Measurements from ENCODE around the gene FBXL7.

FBXL7 gene

DNA sequence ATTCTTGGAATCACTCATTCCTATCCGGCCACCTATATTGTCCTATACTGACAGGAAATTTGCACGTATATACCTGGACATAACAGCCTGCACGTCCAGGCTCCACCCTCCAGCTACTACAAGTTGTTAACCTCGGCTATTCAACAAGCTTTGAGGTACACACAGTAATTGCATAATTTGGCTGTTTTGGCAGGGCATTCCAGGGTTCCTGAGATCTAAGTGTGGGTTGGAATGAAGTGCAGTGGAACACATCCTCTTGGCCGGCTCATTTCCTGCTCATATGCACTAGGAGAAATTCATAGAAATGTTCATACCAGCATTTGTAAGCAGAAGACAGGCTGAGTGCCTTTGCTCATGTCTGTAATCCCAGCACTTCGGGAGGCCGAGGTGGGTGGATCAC, 222.3 kb downstream of the FBXL7 start:
- no peak for DNase-seq

DNA sequence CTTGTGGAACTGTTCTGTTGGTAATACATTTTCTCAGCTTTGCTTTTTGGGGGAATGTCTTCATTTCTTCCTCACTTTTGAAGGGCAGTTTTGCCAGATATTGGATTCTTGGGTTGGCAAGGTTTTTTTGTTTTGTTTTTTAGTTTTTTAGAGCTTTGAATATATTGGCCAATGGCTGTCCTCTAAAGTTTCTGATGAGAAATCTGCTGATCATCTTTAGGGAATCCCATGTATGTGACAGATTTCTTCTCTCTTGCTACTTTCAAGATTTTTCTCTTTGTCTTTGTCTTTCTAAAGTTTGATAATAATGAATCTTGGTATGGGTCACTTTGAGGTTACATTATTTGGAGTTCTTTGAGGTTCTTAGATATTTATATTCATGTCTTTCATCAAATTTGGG, 227.4 kb downstream of the FBXL7 start:
- no peak for DNase-seq

DNA sequence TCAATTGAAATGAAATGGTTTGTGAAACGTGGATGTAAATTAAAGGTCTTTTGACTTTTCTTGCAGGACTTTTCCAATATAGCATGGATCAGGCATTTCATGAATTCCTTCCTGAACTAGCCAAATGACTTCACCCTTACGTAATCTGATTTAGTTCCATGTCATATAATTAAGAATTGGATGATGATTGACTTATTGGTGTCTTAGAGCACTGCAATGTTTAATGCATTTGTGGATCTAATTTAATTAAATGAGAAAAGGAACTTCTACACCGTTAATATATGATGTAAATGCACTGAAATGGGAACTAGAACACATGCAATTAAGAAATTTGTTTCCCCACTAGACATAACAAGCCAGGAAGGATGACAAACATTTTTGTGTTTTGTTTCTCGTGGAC, 228.8 kb downstream of the FBXL7 start:
- no peak for DNase-seq

GRCh38 chr5:15731699-15732098, 231.7 kb downstream of the FBXL7 start:
- no peak for DNase-seq

DNA sequence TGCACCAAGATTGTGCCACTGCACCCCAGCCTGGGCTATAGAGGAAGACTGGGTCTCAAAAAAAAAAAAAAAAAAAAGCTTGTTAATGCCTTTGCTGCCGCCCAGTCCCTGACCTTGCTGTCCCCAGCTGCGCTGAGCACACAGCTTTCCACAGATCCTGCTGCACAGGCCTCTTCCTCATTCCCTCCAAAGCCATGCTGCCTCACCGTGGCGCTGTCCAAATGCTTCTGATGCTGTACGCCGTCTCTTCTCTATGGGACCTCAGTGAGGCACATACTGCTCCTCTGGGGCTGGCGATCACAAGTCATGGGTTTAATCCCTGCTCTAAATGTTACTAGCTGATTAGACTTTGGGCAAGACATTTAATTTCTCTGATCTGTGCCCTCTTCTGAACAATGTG, 234.1 kb downstream of the FBXL7 start:
- DNase-seq, result no peak

DNA sequence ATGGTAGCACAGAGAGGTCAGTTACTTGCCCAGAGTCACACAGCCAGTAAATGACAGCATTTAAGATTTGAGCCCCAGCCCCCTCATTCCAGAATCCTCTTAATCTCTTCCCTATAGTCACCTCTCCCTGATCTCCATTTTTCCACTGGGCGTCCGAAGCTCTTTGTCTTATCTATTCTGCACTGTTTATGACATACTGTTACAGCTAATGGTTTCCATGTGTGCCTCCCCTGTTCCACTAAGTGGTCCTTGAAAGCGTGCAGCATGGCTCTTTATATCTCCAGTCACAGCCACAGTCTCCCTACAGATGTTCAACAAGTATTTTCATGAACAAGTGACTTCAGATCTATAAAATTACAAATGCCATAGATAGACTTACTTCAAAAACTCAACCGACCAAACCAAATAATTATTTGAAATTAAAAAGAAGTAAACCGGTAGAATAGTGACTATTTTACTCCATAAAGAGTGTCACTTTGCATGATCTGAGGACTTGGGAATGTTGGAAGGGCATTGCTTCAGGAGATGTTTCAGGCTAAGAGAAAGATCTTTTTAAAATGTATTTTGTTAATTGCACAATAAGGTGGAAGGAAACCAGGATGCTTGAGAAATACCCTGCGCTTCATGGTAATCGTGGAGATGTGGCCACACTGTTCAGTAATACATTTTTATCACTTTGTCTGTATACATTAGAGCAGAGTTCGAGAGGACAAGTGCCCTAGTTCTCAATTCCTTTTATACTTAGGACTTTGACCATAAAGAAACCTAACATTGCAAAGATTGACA, 237.2 kb downstream of the FBXL7 start:
- no peak for DNase-seq

DNA sequence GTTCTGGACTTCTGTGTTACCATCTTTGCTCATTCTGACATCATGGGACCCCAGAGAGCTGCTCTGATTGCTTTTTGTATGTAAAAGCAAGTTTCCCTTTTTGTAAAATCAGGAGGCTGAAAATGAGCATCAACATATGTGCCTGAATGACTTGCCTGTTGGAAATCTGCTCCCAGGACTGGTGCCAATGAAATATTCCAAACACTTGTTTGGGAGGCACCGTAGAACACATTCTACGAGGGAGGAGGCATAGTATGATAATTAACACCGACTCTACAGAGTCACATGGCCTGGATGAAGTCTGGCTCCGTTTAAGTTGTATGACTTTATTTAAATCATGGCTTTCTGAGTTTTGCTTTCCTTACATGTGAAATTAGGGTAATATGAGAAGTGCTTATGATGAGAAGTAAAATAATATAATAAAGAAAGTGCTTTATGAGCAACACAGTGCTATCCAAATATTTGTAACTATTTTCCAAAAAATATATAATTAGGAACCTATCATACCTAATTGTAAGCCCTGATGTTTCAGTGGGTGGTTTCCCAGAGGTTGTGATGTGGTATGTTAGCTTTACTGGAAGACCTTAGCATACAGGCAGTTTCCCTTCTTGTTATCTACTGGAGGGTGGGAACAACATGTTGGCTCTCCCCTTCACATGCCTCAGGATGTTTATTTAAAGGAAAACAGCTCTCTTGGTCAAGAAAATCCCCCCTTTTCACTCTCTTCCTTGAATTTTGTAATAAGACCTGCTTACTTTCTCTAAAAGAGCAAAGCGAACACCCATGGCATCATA, 238.1 kb downstream of the FBXL7 start:
- DNase-seq, result no peak

GRCh38 chr5:15740383-15740782, 240.4 kb downstream of the FBXL7 start:
- no peak for DNase-seq

GRCh38 chr5:15741591-15741990, 241.6 kb downstream of the FBXL7 start:
- no peak for DNase-seq

- DNase-seq, result no peak
These were observed 246.9 kb downstream of the FBXL7 start for GRCh38 chr5:15746833-15747232.

- no peak for DNase-seq
These were observed 248.3 kb downstream of the FBXL7 start for GRCh38 chr5:15748266-15748665.

- DNase-seq, result no peak
These were observed 252.8 kb downstream of the FBXL7 start for GRCh38 chr5:15752663-15753285.

- DNase-seq, result no peak
These were observed 253.8 kb downstream of the FBXL7 start for GRCh38 chr5:15753752-15754151.

DNA sequence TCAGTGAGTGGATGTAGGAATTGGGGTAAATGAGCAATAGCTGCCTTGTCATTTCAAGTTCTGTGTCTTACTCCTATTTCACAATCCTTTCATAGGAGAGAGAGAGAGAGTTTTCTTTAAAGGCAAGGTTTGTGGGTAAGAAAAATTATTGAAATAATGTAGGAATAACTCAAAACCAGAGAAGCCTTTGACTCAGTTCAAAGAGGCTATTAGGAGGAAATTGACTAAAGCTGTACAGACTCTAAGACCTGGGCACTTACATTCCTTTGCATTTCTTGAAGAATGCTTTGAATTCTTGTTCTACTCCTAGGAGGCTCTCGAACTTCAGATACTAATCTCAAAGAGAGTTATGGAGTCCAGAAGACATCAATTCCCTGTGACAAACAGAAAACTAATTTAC, 257.1 kb downstream of the FBXL7 start:
- DNase-seq, result no peak

DNA sequence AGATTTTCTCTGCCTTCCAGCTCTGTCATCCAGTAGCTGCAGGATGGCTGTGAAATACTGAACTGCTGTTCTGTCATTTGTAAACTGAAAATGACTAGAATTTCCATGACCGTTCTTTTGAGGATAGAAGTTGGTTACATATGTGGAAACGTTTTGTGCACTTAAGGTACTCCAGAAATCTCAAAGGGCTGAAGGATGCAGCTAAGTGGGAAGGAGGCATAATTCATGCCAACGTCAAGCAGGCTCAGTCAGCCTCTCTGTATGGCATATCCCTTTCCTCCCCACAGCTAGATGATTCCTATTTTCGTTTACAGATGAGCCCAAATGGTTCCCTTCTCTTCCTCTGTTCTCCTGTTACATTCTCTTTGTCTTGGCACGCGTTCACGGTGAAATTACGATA, 257.6 kb downstream of the FBXL7 start:
- DNase-seq, result no peak

DNA sequence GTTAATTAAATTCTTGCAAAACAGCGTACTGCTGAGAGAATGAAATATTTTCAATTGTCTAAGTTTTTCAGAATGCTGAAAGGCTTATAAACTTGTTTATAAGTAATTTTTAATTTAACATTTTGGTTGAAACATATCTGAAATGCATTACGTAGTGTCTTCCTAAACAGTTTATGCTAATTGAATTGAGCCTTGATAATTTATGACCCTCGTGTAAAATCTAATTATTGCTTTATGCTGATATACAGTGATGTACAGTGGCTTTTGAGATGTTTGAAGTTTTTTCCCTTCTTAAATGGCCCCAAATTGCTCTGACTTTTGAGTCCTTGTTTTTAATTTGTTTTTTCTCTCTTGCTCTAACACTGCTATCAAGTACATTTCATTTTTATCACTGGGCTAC, 262.7 kb downstream of the FBXL7 start:
- no peak for DNase-seq

GRCh38 chr5:15763754-15764153, 263.8 kb downstream of the FBXL7 start:
- no peak for DNase-seq

DNA sequence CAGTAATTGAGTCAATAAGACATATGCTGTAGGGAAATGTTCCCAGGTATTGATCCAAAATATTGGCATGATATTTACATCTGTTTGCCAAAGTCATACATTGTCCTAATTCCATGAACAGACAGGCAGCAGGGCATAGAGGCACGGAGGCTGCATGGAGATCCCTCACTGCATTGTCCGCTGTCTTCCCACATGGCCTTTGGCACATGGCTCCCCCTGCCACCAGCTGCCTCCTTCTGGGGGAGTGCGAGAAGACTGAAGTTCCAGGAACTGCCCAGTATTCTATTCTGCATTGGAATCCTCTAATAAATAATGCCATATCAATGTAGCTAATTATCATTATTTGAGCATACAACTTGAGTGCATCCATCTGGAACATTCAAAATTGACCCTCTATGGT, 269.0 kb downstream of the FBXL7 start:
- no peak for DNase-seq

DNA sequence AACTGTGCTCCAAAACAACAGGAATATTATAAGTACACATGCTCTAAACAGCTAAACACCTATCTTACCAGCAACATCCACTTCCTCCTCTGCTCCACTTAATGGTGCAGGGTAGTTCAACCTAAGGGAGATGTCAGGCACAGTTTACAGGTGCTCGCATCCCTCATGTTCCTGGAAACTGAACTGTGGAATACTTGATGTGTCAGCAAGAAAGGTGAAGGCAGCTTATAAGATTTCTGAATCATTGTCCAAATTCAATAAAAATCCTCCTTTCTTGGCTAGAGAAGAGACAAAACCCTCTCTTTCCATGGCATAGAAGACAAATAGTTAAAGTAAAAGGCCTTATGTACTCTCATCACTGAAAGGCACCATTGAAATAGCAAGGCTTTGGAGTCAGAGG, 272.2 kb downstream of the FBXL7 start:
- no peak for DNase-seq

- DNase-seq, result no peak
These were observed 274.7 kb downstream of the FBXL7 start for GRCh38 chr5:15774632-15775031.

DNA sequence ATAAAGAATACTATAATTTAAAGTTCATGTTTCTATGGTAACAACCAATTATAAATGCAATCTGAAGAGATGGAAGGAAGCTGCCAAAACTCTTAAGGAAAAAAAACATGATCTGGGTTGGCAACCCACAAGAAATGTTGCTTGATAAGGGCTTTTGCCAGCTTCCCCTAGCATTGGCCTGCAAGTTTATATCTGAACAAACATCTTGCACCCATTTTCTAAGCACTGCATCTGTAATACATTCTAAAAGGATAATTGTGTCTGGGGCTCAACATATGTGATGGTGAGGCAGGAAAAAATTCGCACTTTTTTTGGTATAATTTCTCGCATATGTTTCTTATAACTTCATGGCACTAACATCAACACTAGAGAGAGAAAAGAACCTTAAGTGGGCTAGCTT, 276.4 kb downstream of the FBXL7 start:
- DNase-seq, result no peak

GRCh38 chr5:15783734-15784133, 283.8 kb downstream of the FBXL7 start:
- DNase-seq, result no peak

DNA sequence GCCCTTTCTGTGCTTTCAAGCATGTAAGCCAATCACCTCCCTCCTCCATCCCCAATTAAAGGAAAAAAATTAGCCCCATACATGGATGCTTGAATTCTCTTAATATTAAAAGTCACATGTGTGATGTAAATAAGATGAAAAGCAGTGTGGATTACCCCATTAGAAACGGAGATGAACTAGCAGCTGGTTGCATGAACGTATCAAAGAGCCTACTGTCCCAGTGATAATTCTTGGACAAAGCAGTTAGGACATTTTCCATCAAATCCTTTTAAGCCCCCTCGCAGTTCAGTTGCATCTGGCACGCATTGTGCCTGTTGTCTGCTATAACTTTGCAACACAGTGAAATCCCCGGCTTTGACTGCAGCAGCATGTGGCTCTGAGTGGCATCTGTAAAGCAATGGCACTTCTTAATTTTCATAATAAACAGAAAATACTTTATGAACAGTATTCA, 285.6 kb downstream of the FBXL7 start:
- no peak for DNase-seq

- no peak for DNase-seq
These were observed 286.3 kb downstream of the FBXL7 start for GRCh38 chr5:15786326-15786725.

Data from activated CD4-positive, alpha-beta T cell treated with anti-CD3 and anti-CD28 coated beads for 4 hours (primary cell).